Measurements from ENCODE around the gene MASP2. TPM values are rescaled to one million over a fixed set of nuclear protein-coding genes. Genes with fewer than 3 reads are reported as not detected.

The MASP2 gene
- total RNA-seq, 1 donor from 2014 or later: not detected

- intact Hi-C loops (cut with DNase I): no loop called here
- DNase-seq (no peak), ATAC-seq (no peak)
- Histone ChIP-seq H3K9me3 (no peaks in the 10 kb centered on the region), H3K27ac (no peak overlapping the region), H3K4me1 (no peaks in the 10 kb centered on the region), H3K4me3 (no peak overlapping the region), H3K27me3 (no peaks in the 10 kb centered on the region), H3K36me3 (peaks cover 68% of the 10 kb centered on the region)
- TF ChIP-seq CTCF (IDR thresholded peaks at IDR 0.05): no peak
These were observed 19.7 kb downstream of the MASP2 start for GRCh38 chr1:11027316-11027715.

GRCh38 chr1:11026903-11027302 lies 20.1 kb downstream of the MASP2 start:
- no peak for TF ChIP-seq CTCF (IDR thresholded peaks at IDR 0.05)
- H3K4me1 ChIP-seq: no peaks in the 10 kb centered on the region
- no peak overlapping the region for H3K27ac ChIP-seq
- H3K27me3 ChIP-seq: no peaks in the 10 kb centered on the region
- ATAC-seq (no peak), DNase-seq (no peak)
- H3K36me3 ChIP-seq: peaks cover 72% of the 10 kb centered on the region
- H3K4me3 ChIP-seq: no peak overlapping the region
- H3K9me3 ChIP-seq: no peaks in the 10 kb centered on the region
- intact Hi-C loops (cut with DNase I): no loop called here

- no peak for DNase-seq
- intact Hi-C loops (cut with DNase I): no loop called here
- Histone ChIP-seq H3K9me3 (no peaks in the 10 kb centered on the region), H3K4me1 (no peaks in the 10 kb centered on the region), H3K36me3 (peaks cover 80% of the 10 kb centered on the region), H3K27ac (no peak overlapping the region), H3K4me3 (no peak overlapping the region), H3K27me3 (no peaks in the 10 kb centered on the region)
- no peak for TF ChIP-seq CTCF (IDR thresholded peaks at IDR 0.05)
- ATAC-seq: no peak
These were observed 21.0 kb downstream of the MASP2 start for GRCh38 chr1:11026052-11026451.

- Histone ChIP-seq H3K4me3 (no peak overlapping the region), H3K27me3 (no peaks in the 10 kb centered on the region), H3K27ac (no peak overlapping the region), H3K36me3 (peaks cover 85% of the 10 kb centered on the region), H3K4me1 (no peaks in the 10 kb centered on the region), H3K9me3 (no peaks in the 10 kb centered on the region)
- intact Hi-C loops (cut with DNase I): no loop called here
- no peak for DNase-seq
- TF ChIP-seq CTCF (IDR thresholded peaks at IDR 0.05): no peak
- no peak for ATAC-seq
These were observed 21.4 kb downstream of the MASP2 start for GRCh38 chr1:11025618-11026017.

GRCh38 chr1:11024874-11025203 lies 22.2 kb downstream of the MASP2 start:
- TF ChIP-seq CTCF (IDR thresholded peaks at IDR 0.05): no peak
- H3K27me3 ChIP-seq: no peaks in the 10 kb centered on the region

GRCh38 chr1:11024154-11024873 lies 22.7 kb downstream of the MASP2 start:
- intact Hi-C loops (cut with DNase I): no loop called here
- Histone ChIP-seq H3K27ac (no peak overlapping the region), H3K9me3 (no peaks in the 10 kb centered on the region), H3K4me3 (no peak overlapping the region), H3K27me3 (no peaks in the 10 kb centered on the region), H3K4me1 (no peaks in the 10 kb centered on the region), H3K36me3 (peaks cover 88% of the 10 kb centered on the region)
- ATAC-seq (no peak), DNase-seq (no peak)
- no peak for TF ChIP-seq CTCF (IDR thresholded peaks at IDR 0.05)

More at GRCh38 chr1:11024874-11025203, 22.2 kb downstream of the MASP2 start:
- no peak for DNase-seq
- ATAC-seq: no peak
- Histone ChIP-seq H3K4me1 (no peaks in the 10 kb centered on the region), H3K36me3 (peaks cover 85% of the 10 kb centered on the region), H3K27ac (no peak overlapping the region), H3K4me3 (no peak overlapping the region), H3K9me3 (no peaks in the 10 kb centered on the region)
- intact Hi-C loops (cut with DNase I): no loop called here
